Glomerular endothelial cell (primary cell): ENCODE results near the gene UQCRC1. TPM values are rescaled to one million over a fixed set of nuclear protein-coding genes. Genes with fewer than 3 reads are reported as not detected.

Experiments
- DNase-seq: peaks from one replicate; pipeline ENCODE4 v3.0.0-alpha.2; 2011; ENCODE audit warnings: low read depth, low spot score; ENCODE audit errors: extremely low read depth
- total RNA-seq: library from RNA; depleted of rRNA; stranded (reverse); fragments of >200 nt; gene quantifications from 2 replicates; pipeline ENCODE4 v1.2.3, GENCODE V29; 2015

UQCRC1 gene
- total RNA-seq, 1 donor from 2014 or later = 207 TPM

DNA sequence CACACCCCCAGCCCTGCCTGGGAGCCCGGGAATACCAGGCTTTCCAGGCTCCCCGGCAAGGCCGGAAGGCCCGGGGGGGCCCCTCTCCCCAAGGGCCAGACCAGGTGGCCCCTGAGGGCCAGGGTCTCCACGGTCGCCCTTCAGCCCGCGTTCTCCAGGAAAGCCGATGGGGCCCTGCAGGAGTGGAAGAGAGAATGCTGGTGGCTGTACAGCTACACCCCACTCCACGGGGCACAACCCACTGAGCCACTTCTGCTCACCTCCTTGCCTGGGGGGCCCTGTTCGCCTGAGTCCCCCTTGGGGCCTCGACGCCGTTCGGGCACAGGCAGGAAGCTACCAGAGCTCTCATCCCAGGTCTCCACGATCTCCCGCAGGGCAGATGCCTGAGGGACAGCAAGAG, 34.1 kb downstream of the UQCRC1 start:
- no peak for DNase-seq

DNA sequence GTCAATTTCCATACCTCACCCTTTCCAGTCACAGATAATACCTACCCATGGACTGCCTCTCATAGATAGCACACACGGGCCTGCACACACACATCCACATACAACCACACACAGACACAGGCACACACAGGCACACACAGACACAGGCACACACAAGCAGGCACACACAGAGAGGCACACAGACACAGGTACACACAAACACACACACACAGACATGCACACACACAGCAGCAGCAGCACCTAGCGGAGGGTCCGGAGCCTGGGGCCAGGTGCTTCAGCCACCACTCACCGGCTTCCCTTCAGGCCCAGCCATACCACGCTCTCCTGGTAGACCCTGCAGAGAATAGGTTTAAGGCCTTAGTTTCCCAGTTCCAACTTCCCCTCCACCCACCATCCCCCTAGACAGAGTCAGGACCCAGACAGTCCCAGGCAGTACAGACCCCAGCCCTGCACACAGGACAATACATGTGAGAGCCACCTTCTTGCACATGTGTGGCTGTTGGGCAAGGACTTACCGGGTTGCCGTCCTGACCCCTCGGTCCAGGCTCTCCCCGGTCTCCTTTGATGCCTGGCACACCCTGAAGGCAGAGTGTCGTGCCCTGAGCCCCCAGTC, 35.4 kb downstream of the UQCRC1 start:
- no peak for DNase-seq

DNA sequence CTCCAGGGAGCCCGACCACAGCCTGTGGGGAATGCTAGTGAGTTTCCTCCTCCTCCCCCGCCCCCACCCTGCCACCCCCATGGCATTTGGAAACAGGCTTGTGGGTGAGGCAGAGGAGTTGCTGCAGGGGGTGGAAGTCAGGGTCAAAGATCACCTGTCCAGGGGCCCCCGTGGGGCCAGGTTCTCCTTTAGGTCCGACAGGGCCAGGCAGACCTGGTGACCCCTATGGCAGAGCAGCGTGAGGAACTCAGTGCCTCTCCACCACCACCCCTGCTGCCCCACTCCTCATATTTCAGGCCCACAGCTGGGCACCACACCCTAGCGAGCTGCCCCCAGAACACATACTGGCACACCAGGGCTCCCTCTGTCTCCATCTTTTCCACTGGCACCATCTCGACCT, 36.9 kb downstream of the UQCRC1 start:
- DNase-seq = no peak

DNA sequence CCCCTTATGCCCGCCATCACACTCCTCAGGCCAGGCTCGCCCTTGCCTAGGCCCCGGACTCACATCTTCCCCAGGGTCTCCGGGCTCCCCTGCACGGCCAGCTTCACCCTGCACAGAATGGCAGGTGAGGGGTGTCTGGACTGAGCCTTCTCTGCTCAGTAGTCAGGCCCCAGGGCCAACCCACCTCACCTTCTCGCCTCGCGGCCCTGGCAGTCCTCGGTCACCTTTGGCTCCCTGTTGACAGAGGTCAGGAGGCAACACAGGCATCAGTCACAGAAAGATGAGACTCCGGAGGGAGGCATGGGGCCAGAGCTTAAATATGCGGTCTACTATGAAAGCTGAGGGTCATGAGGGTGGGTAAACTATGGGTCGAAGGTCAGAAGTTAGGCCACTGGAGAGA, 37.5 kb downstream of the UQCRC1 start:
- no peak for DNase-seq

DNA sequence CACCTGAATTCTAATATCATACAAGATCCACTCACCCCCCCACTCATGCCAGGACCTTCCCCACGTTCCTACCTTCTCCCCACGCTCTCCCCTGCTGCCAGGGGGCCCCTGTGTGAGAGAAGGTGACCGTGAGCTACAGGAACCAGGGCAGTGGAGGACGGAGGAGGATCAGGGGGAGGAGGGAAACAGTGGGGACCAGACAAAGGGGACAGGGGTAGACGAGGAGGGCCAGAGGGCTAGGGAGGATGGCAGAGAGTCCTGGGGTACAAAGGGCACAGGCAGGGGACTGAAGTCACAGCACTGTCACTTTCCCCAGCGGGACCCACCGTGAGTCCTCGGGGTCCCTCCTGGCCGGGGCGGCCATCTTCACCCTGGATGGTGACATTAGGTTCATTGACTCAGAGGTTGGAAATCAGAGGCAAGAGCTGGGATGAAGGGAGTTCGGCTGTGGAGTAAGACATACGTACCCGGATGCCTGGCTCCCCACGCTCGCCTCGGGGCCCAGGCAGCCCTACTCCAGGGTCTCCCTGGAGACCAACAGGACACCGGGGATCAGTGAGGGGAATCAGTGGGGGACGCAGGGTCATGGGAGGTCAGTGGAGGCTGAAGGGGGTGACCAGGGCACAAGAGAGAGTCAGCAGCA, 39.5 kb downstream of the UQCRC1 start:
- no peak for DNase-seq

DNA sequence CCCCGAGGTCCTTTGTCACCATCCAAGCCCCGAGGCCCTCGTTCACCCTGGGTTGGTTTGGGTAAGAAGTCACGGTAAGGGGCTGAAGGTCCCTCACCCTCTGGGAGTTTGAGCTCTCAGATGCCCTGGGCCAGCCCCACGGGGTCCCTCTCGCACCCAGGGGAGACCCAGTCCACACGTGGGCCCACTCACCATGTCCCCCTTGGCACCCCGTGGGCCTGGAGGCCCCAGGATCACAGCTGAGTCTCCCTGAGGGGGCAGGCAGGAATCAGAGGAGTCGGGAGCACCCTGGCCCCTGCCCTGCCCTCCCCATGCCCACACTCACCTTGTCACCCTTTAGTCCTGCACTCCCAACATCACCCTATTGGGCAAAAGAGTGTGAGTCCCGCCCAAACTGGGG, 40.0 kb downstream of the UQCRC1 start:
- DNase-seq = no peak

DNA sequence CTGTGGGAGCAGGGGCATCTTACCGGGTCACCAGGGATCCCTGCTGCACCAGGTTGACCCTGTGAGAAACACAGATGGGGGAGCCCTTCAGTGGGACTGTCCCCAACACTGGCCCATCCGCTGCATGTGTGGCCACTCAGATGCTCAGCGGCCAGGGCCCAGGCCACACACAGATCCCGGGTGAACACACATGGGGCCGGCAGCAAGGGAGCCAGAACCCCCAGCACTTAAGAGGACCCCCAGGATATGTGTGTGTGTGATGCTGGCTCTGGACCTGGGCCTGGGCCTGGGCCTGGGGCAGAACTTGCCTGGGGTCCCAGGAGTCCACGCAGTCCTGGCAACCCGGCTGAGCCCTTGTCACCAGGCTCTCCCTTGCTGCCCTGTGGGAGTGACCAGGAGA, 41.0 kb downstream of the UQCRC1 start:
- no peak for DNase-seq

DNA sequence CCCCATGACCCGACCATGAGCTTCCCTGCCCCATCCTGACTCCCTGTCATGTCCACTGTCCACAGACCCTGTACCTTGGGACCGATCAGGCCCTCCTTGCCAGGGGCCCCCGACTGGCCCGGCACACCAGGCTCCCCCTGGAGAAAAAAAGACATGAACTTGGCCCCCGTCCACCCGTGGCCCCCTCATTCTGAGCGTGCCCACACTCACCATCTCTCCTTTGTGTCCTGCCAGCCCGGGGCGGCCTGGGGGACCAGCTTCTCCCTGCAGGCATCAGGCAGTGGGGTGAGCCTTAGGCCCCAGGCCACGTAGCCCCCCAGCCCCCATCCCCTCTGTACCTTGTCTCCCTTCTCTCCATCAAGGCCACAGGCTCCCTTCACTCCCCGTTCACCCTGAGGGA, 41.9 kb downstream of the UQCRC1 start:
- DNase-seq = no peak

DNA sequence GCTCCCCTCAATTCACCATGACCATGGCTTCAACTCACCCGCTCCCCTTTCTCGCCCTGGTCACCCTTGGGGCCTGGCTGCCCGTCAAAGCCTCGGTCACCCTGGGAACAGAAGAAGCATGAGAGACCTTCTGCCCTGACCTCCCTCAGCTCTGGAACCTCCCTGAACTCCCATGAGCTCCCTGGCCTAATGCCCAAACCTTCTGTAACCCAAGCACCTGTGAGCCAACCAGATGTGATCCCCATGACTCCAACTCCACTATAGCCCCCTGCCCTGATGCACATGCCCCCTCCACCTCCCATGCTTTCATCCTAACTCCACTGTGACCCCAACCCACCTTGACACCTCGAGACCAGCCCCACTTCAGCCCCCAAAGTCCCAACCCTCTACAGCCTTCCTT, 42.4 kb downstream of the UQCRC1 start:
- DNase-seq = no peak

DNA sequence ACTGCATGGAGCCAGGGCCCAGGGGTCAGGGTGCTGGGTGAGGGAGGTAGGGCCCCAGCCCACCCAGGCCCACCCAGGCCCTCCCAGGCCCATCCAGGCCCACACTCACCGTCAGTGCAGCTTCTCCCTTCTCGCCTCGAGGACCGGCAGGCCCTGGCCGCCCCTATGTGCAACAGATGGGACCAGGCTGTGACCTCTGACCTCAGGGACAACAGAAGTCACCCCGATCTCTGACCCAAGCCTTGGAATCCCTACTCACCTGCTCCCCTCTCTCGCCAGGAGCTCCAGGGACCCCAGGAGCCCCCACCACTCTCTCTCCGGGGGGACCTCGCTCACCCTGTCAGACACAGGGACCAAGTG, 43.1 kb downstream of the UQCRC1 start:
- no peak for DNase-seq

DNA sequence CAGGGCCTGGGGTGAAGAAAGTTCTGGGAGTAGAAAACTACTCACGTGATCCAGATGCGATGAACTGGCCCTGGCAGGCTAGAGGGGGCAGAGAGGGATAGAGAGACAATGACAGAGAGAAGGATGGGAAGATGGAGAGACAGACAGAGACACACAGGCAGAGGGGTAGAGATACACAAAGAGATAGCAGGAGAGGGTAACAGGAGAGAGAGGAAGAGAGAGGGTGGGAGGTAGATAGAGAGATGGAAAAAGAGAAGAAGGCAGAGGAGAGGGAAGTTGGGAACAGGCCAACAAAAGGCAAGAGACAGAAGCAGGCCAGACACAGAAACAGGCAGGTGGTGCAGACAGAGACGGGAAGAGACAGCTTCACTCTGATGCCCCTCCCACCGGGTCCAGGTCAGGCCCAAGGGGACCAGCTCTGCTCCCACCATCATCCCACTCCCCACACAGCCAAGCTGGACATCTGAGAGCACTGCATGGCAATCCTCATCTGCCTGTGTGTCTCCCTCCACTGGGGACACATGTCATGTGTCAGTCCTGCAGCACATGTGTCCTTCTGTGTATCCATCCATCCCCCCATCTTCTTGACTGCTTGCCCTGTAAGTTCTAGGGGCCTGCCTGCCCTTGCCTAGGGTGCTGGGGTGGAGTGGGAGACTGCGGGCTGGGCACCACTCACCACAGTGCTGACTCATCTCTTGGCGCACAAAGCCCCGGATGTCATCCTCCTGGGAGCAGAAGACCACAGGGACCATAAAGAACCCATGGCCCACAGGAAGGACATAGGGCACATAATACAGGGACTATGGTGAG, 43.6 kb downstream of the UQCRC1 start:
- DNase-seq = no peak

DNA sequence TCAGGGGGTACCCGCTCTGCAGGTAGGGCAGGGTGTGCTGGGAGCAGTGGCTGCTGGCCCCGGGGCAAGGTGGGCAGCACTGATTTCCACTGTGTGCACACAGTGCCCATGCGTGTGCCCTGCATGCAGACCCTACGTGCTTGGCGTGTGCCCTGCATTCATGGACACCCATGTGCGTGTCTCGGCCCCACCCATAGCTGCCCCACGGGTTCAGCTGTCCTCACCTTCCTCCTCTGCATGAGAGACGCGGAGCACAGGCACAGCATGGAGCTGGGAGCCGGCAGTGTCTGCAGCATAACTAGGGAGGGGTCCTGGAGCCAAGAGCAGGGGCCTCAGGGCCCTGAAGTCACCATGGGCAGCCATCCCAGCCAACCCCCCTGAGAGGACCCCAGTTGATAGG, 44.3 kb downstream of the UQCRC1 start:
- no peak for DNase-seq

DNA sequence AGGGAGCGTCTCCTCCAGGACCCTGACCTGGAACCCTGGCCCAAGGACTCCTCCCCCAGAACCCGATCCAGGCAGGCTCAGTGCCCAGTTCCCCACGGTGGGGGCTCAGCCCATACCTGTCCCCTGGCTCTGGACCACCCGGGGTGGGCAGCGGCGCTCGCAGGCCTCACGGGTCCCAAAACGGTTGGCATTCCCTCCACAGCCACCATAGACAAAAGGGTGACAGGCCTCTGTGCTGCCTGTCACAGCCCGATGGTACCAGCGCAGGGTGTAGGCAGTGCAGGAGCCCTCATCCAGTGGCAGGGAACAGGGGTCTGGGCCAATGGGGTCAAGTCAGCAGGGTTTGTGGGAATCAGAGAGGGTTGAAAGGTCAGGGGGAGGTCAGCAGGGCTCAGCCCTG, 44.8 kb downstream of the UQCRC1 start:
- DNase-seq = no peak

DNA sequence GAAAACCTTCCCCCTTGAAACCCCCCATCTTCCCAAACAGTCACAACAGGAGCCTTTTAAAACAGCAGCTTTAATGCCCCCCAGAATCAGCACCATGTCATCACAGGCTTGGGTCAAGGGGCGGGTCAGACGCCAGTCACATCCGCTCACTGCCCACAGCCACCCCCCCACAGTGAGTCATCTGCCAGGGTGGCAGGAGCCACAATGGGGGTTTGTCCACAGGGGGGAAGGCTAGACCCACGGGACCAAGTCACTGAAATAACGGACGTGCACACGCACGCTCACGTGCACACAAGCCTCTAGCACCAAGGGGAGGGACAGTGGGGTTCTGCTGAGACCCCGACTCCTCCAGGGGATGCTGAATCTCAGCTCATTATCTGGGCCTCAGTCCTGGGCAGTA, 45.4 kb downstream of the UQCRC1 start:
- no peak for DNase-seq

DNA sequence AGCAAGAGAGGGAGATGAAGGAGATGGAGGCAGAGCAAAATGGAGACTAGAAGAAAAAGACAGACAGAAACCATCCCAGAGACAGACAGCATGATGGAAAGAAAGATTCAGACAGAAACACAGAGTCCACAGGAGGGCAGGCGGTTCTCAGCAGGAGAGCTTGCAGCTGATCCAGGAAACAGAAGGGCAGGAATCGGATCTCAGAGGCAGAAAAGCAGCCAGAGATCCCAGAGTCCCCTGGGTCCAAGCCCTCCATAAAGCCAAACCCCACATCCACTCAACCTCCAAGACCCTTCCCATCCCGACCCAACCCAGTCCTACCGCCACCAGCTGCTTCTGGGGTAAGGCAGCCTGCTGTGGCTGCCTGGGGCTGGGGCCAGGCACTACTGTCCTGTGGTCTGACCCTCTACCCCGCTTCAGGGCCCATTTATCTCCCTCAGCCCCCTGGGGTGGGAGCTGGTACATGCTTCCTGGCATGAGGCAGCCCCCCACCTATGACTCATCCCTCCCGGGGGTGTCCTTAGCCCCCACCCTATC, 46.0 kb downstream of the UQCRC1 start, which contains the start of gene UCN2:
UCN2 (minus strand) TSS at position 400 of the 537 bp plus-strand sequence. CDS start 657 bp downstream, outside the sequence.
- DNase-seq = no peak

DNA sequence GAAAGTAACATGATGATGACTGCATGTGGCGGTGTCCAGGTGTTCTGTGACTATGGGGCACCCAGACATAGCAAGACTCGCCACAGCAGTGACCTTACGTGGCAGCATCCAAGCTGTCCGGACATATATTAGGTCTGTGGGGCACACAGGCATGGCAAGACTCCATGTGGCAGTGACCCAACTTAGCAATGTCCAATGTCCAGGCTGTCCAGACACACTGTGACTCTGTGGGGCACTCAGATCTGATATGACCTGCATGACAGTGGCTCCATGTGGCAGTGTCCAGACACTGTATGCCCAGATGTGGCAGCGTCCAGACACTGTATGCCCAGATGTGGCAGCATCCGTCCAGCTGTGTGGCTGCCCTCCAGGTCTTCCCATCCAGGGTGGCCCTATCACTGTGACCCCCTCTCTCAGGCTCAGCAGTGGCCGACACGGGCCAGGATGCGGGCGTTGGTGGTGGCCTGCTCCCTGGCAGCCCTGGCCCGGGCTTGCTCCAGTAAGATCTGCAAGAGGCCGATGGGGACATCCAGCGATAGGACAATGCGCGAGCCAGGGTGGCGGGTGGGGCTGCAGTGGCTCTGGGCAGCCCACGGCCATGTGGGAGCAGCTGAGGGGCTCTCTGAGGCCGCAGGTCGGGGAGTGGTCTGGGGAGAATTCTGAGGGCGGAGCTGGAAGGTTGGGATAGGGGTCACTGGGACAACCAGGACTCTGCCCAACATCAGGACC, 46.9 kb downstream of the UQCRC1 start:
- DNase-seq = no peak

DNA sequence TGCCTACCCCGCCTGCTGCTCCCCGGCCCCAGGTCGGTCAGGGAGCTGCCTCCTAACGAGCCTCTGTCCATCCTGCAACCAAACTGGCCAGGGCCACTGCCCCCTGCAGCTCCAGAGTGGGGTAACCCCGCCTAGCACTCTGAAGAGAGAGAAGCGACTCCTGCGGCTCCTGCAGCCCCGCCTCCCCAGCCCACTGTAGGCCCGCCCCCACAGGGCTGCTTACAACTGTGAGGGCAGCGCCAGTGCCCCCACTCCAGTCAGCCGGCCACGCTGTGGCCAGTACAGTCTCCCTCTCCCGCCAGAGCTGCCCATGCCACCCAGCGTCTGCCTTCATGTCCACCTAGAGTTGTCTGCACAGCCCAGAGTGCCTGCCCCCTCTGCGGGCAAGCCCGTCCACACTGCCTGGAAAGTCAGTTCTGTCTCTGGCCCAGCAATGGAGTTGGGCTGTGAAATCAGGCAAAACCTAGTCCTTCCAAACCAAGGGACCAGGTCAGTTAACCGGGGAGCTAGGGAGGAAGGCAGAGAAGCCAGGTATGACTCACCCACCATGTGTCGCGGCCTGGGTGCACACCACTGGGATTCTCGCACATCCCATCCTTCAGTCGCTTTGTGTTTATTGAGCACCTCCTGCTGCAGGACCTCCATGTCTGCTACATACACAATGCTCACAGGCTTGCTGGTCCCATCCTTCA, 48.3 kb downstream of the UQCRC1 start:
- no peak for DNase-seq

DNA sequence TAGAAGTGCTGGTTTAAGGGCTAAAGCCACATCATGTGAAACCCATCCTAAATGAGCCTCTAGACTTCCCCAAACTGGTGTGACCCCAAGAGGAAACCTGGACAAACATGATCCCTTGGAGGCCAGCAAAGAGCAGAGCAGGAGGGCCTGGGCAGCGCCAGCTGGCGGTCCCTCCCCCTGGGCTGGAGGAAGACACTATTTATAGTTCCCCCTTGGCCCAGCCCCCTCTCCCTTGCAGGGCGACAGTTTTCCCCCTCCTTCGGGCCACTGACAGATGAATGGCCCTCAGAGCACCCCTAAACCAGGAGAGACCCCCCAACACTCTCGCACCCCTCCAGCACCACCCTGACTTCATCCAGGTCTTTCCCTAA, 48.8 kb downstream of the UQCRC1 start:
- DNase-seq = no peak

DNA sequence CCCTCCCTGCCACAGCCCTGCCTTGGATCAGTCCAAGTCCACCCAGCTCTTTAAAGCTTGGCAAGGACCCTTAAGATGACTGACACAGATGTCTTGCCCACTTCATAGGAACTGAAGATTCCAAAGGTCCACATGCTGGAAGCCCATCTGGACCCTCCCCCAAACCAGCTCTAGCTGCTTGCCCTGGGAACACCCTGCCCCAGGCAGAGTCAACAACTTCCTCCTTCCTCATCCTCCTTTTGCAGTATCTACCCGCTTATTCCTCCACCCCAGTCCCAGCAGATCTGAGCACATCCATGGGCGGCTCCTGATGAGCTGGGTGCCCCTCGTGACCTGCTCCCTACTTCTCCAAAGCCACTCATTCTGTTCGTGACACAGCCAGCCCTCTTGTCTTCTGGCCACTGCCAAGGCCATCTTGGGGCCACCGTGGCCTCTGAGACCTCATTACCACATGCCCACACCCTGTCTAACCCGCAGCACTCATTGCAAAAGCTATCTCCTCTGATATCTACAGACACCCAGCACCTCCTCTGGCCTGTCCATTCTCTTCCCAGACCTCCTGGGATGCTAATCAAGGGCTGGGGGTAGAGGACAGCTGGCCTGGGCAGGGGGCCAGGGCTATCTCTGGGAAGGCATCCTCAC, 50.8 kb downstream of the UQCRC1 start:
- no peak for DNase-seq
